A673 (cell line): ENCODE measurements around the gene TMEM169. TPM values are rescaled to one million over a fixed set of nuclear protein-coding genes. Genes with fewer than 3 reads are reported as not detected.

Experiments used
- BruUV-seq: library from RNA; stranded (reverse); fragments of 400-500 nt; replicated peaks from 2 replicates; lab custom pipeline; 2021; lab: Mats Ljungman, UMichigan
- CTCF ChIA-PET: fragments of 300-600 bp; sonication (Branson Sonifier 250); formaldehyde crosslinking; loops from one replicate; lab custom pipeline; 2022; ENCODE audit warnings: antibody characterized with exemption; lab: Charles Lee
- POLR2A ChIA-PET: fragments of 300-600 bp; sonication (Branson Sonifier 250); formaldehyde crosslinking; loops from one replicate; lab custom pipeline; 2022; ENCODE audit warnings: antibody characterized with exemption; ENCODE audit not compliant: low non-redundant PET; lab: Charles Lee
- DNase-seq: peaks from one replicate; pipeline ENCODE4 v3.0.0-alpha.2; 2015; ENCODE audit warnings: low spot score
- H3K27ac ChIP-seq: fragments of 200-600 bp; sonication (generic); 2 replicates; pipeline ENCODE4 v1.5.1; 2016; ENCODE audit warnings: mixed run types, low read depth, mild to moderate bottlenecking, mixed read lengths, antibody characterized with exemption, low read length; ENCODE audit not compliant: poor library complexity, severe bottlenecking
- H3K27me3 ChIP-seq: fragments of 200-600 bp; sonication (generic); replicated peaks from 2 replicates; pipeline ENCODE4 v1.6.1; 2017; ENCODE audit warnings: mixed run types, low read depth, mild to moderate bottlenecking, mixed read lengths, antibody characterized with exemption, low read length; ENCODE audit not compliant: insufficient read depth, poor library complexity
- H3K36me3 ChIP-seq: fragments of 200-600 bp; sonication (generic); 2 replicates; pipeline ENCODE4 v1.6.1; 2016; ENCODE audit warnings: mixed run types, mild to moderate bottlenecking, mixed read lengths, antibody characterized with exemption, low read length; ENCODE audit not compliant: insufficient read depth, poor library complexity, severe bottlenecking
- H3K4me1 ChIP-seq: fragments of 200-600 bp; sonication (generic); 2 replicates; pipeline ENCODE4 v1.6.1; 2017; ENCODE audit warnings: mixed run types, mild to moderate bottlenecking, mixed read lengths, antibody characterized with exemption, low read length; ENCODE audit not compliant: insufficient read depth, poor library complexity, severe bottlenecking
- H3K4me3 ChIP-seq: fragments of 200-600 bp; sonication (generic); 2 replicates; pipeline ENCODE4 v1.5.1; 2016; ENCODE audit warnings: low read depth, mixed run types, mild to moderate bottlenecking, mixed read lengths, low read length; ENCODE audit not compliant: poor library complexity, severe bottlenecking
- H3K9me3 ChIP-seq: fragments of 200-600 bp; sonication (generic); 2 replicates; pipeline ENCODE4 v1.6.1; 2016; ENCODE audit warnings: mixed run types, low read depth, mild to moderate bottlenecking, mixed read lengths, antibody characterized with exemption, low read length; ENCODE audit not compliant: poor library complexity, severe bottlenecking
- EZH2 ChIP-seq: fragments of 200-600 bp; sonication (generic); IDR thresholded peaks from 2 replicates; pipeline ENCODE4 v1.6.1; 2017; ENCODE audit warnings: borderline replicate concordance, low read depth, mild to moderate bottlenecking, mixed read lengths, antibody characterized with exemption, low read length; ENCODE audit not compliant: poor library complexity, severe bottlenecking
- intact Hi-C: fragments of 100-400 bp; cut with micrococcal nuclease; formaldehyde crosslinking; loops from one replicate; pipeline ENCODE4 v1.10.0; 2022; ENCODE audit not compliant: unreplicated experiment
- total RNA-seq: library from RNA; stranded (reverse); gene quantifications from 2 replicates; pipeline ENCODE4 v1.2.3, GENCODE V29; 2021
- TF ChIP-seq, protein P1 (sequence below): fragments of 300-800, 200-600 bp; sonication (generic); conservative IDR thresholded peaks from 2 replicates; pipeline ENCODE4 v1.5.1; 2017; ENCODE audit warnings: low read depth, mild to moderate bottlenecking, antibody characterized with exemption, low read length, moderate library complexity, mixed read lengths

The TMEM169 gene
- total RNA-seq, 1 experiment from 2014 or later = 1.1 TPM

DNA sequence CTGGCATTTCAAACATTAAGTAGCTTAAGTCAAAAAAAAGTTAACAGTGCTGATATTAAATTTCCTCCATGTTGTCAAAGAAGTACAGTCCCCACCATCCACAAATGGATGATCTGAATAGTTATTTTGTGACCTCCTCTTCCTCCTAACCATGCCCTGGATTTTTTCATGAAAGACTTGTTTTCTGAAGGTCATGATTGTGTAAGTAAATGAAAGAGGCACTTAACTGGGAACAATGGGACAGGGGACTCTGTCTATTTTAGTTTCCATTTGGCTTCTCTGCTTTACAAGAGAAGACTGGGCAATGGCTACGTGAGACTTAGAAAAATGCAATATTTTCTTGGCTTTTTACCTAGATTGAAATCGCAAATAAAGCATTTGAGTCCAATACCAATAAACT lies 32.3 kb upstream of the TMEM169 start:
- no peaks in the 10 kb centered on the region for H3K9me3 ChIP-seq
- H3K4me1 ChIP-seq = no peaks in the 10 kb centered on the region
- H3K36me3 ChIP-seq = peaks cover 6% of the 10 kb centered on the region
- intact Hi-C loops = no loop called here
- H3K27ac ChIP-seq = no peak overlapping the region
- CTCF ChIA-PET = interaction anchor here (0.7 kb wide), 1 partner anchor 65 kb away, joined by 5 read pairs; no protein-coding TSS in a partner anchor
- POLR2A ChIA-PET = no interaction called here
- TF ChIP-seq, protein P1, sequence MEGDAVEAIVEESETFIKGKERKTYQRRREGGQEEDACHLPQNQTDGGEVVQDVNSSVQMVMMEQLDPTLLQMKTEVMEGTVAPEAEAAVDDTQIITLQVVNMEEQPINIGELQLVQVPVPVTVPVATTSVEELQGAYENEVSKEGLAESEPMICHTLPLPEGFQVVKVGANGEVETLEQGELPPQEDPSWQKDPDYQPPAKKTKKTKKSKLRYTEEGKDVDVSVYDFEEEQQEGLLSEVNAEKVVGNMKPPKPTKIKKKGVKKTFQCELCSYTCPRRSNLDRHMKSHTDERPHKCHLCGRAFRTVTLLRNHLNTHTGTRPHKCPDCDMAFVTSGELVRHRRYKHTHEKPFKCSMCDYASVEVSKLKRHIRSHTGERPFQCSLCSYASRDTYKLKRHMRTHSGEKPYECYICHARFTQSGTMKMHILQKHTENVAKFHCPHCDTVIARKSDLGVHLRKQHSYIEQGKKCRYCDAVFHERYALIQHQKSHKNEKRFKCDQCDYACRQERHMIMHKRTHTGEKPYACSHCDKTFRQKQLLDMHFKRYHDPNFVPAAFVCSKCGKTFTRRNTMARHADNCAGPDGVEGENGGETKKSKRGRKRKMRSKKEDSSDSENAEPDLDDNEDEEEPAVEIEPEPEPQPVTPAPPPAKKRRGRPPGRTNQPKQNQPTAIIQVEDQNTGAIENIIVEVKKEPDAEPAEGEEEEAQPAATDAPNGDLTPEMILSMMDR = no peak
- TF ChIP-seq EZH2 = no peak
- no peak for DNase-seq
- no TSS peak for BruUV-seq
- H3K27me3 ChIP-seq = no peaks in the 10 kb centered on the region
- no peak overlapping the region for H3K4me3 ChIP-seq

DNA sequence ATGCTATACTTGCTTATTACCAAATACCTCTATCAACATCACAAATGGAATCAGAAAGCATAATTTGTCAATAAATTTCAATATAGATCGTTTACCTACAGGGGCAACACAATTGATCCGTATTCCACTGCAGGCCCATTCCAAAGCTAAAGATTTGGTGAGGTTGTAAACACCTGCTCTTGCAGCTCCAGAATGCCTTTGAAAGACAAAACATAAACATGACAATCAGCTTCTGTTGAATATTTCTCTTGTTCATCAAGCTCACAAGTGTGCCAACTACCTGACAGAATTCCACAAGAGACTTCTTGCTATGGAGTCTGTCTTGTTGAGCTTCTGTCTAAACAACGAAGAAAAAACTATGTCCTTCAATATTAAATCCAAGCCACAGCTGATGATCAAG lies 30.4 kb upstream of the TMEM169 start:
- BruUV-seq = no TSS peak
- no peaks in the 10 kb centered on the region for H3K4me1 ChIP-seq
- H3K27me3 ChIP-seq = no peaks in the 10 kb centered on the region
- no peak overlapping the region for H3K27ac ChIP-seq
- peaks cover 3% of the 10 kb centered on the region for H3K36me3 ChIP-seq
- ChIA-PET POLR2A (no interaction called here), CTCF (interaction anchor here (0.6 kb wide), 1 partner anchor 352 kb away, joined by 5 read pairs; no protein-coding TSS in a partner anchor)
- no peak for DNase-seq
- no peak overlapping the region for H3K4me3 ChIP-seq
- no peaks in the 10 kb centered on the region for H3K9me3 ChIP-seq
- TF ChIP-seq, protein P1 = no peak
- intact Hi-C loops = no loop called here

DNA sequence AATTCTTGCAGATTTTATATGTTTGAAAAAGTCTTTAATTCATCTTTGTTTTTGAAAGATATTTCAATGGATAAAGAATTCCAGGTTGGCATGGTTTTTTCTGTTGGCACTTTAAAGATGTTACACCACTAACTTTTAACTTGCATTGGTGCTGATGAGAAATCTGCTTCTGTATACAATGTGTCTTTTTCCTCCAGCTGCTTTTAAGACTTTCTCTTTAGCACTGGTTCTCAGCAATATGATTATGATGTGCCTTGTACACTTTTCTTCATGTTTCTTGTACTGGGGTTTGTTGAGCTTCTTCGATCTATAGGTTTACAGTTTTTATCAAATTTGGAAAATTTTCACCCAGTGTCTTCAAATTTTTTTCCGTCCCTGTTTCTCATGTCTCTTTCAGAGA lies 29.3 kb upstream of the TMEM169 start:
- no peak for TF ChIP-seq EZH2
- TF ChIP-seq, protein P1 = no peak
- no TSS peak for BruUV-seq
- POLR2A ChIA-PET = no interaction called here
- Histone ChIP-seq H3K4me3 (no peak overlapping the region), H3K4me1 (no peaks in the 10 kb centered on the region), H3K27me3 (no peaks in the 10 kb centered on the region), H3K36me3 (peaks cover 3% of the 10 kb centered on the region), H3K27ac (no peak overlapping the region), H3K9me3 (no peaks in the 10 kb centered on the region)
- DNase-seq = no peak
- intact Hi-C loops = no loop called here
- CTCF ChIA-PET = no interaction called here
